GM12801 (cell line): Measurements from ENCODE around the gene SCG3.

Experiments
- TF ChIP-seq, protein P1 (sequence below): IDR thresholded peaks from one replicate; pipeline ENCODE4 v1.5.1; 2011; ENCODE audit warnings: control low read depth; ENCODE audit not compliant: insufficient read length; ENCODE audit errors: extremely low read depth

The SCG3 gene

GRCh38 chr15:51675234-51675633 lies 6.1 kb upstream of the SCG3 start:
- TF ChIP-seq, protein P1, sequence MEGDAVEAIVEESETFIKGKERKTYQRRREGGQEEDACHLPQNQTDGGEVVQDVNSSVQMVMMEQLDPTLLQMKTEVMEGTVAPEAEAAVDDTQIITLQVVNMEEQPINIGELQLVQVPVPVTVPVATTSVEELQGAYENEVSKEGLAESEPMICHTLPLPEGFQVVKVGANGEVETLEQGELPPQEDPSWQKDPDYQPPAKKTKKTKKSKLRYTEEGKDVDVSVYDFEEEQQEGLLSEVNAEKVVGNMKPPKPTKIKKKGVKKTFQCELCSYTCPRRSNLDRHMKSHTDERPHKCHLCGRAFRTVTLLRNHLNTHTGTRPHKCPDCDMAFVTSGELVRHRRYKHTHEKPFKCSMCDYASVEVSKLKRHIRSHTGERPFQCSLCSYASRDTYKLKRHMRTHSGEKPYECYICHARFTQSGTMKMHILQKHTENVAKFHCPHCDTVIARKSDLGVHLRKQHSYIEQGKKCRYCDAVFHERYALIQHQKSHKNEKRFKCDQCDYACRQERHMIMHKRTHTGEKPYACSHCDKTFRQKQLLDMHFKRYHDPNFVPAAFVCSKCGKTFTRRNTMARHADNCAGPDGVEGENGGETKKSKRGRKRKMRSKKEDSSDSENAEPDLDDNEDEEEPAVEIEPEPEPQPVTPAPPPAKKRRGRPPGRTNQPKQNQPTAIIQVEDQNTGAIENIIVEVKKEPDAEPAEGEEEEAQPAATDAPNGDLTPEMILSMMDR, result no peak

GRCh38 chr15:51677021-51677420 lies 4.3 kb upstream of the SCG3 start:
- TF ChIP-seq, protein P1, result no peak

DNA sequence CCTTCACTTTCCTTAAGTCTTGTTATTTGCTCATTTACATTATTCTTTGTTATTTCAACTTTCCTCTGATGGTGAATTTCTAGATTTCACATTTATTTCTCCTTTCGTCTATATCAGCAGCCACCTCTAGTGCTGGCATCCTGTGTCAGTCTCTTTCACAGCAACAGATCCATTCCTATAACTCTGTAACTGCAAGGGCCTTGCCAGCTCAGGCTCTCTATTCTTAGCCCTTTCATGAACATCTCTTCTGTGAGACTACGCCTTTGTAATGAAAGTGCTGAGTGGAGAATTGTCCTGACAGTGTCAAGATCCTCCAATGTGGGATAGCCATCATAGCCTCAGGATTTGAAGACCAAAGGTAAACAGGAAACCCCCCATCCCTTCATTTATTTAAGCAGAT lies 3.9 kb upstream of the SCG3 start:
- TF ChIP-seq, protein P1, result no peak

DNA sequence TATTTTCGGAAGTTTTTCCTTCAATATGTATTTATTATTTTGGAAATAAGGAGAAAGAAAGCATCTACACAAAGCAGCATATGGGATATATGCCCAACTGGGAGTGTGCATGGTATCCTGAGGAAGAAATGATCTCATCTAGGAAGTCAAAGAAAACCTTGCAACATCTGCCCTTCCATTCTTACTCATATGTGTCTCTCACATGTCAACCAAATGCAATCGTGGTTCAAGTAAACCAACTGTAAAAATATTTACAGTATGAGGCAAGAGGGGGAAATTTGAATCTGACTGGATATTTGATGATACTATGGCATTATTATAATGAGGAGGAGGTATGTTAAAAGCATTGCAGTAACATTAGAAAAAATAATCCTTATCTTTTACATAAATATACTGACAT lies 3.2 kb upstream of the SCG3 start:
- TF ChIP-seq, protein P1, result no peak

GRCh38 chr15:51680321-51680720 lies 982 bp upstream of the SCG3 start:
- TF ChIP-seq, protein P1, result no peak

- TF ChIP-seq, protein P1, result no peak
Observed at GRCh38 chr15:51687565-51687964, 6.3 kb downstream of the SCG3 start.

GRCh38 chr15:51688863-51689262 lies 7.6 kb downstream of the SCG3 start:
- TF ChIP-seq, protein P1, result no peak

DNA sequence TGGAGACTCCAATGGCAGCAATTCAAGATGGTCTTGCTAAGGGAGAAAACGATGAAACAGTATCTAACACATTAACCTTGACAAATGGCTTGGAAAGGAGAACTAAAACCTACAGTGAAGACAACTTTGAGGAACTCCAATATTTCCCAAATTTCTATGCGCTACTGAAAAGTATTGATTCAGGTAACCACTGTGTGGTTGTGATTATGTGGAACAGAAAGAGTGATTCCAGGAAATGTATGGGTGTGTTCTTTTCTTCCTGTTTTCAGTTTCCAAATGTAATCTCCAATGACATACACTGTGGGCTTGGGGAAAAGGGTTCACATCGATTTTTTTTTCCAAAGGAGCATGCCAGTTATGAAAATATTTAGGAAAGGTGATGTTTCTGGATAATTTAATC lies 10.9 kb downstream of the SCG3 start:
- TF ChIP-seq, protein P1, result no peak
